HFFc6 (cell line): ENCODE measurements around the gene NEK8. TPM values are rescaled to one million over a fixed set of nuclear protein-coding genes. Genes with fewer than 3 reads are reported as not detected.
A peak's percentile ranks its signal among the peaks of the same experiment; 100 is the strongest.

ENCODE experiments used
- DNase-seq: peaks from one replicate; pipeline ENCODE4 v3.0.0-alpha.2; 2018
- H3K27ac Mint-ChIP-seq: 2 replicates; pipeline ENCODE4 v1.8.0; 2020; ENCODE audit warnings: mild to moderate bottlenecking, mixed read lengths
- H3K27me3 Mint-ChIP-seq: 2 replicates; pipeline ENCODE4 v1.8.0; 2021; ENCODE audit warnings: mild to moderate bottlenecking, moderate library complexity, mixed read lengths; ENCODE audit not compliant: insufficient read depth
- H3K36me3 Mint-ChIP-seq: 2 replicates; pipeline ENCODE4 v1.8.0; 2021; ENCODE audit warnings: low read depth, mixed read lengths
- H3K4me1 Mint-ChIP-seq: 2 replicates; pipeline ENCODE4 v1.8.0; 2020; ENCODE audit warnings: low read depth, mixed read lengths
- H3K4me3 Mint-ChIP-seq: 2 replicates; pipeline ENCODE4 v1.8.0; 2020; ENCODE audit warnings: mild to moderate bottlenecking, moderate library complexity, mixed read lengths
- H3K9me3 Mint-ChIP-seq: 2 replicates; pipeline ENCODE4 v1.8.0; 2020; ENCODE audit warnings: mild to moderate bottlenecking, mixed read lengths
- total RNA-seq, 6 experiments: library from RNA; stranded (reverse); fragmentation: NEBNext Ultra II Directional; extraction: Animal tissue kit (Norgen Biotek cat#: 25700); gene quantifications; 2 replicates in 1 of 6; 3 replicates in 5 of 6; pipeline ENCODE4 v1.2.3, GENCODE V29; 2021
- TF ChIP-seq, protein P1 (sequence below): fragments of 200-600 bp; sonication (generic); IDR thresholded peaks from 2 replicates; pipeline ENCODE4 v1.5.0; 2021; ENCODE audit warnings: antibody characterized with exemption, mild to moderate bottlenecking

Gene NEK8
- total RNA-seq, 6 experiments from 2014 or later: 1.9 to 3.1 (median 2.5) TPM

DNA sequence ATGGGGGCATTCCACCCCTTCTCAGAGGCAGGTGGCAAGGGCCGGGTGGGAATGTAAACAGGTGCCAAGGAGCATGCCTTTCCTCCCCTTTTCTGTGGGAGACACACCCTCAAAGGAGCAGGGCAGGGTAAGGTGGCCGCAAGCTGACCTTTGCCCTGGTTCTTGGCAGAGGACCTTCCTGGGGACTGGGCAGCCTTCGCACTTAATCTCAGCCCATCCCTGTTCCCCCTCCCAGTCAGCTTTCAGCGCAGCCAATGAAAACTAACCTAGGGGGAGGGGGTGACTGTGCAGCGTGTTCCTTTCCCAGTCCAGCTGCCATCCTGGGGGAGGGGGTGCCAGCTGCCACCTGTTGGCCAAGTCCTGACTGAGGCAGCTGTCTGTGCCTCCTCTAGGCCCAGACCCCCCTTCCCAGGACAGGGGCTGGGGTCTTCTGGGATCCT, 18.0 kb downstream of the NEK8 start:
- DNase-seq: no peak
- H3K27me3 Mint-ChIP-seq: peaks cover 20% of the 10 kb centered on the region
- TF ChIP-seq, protein P1, sequence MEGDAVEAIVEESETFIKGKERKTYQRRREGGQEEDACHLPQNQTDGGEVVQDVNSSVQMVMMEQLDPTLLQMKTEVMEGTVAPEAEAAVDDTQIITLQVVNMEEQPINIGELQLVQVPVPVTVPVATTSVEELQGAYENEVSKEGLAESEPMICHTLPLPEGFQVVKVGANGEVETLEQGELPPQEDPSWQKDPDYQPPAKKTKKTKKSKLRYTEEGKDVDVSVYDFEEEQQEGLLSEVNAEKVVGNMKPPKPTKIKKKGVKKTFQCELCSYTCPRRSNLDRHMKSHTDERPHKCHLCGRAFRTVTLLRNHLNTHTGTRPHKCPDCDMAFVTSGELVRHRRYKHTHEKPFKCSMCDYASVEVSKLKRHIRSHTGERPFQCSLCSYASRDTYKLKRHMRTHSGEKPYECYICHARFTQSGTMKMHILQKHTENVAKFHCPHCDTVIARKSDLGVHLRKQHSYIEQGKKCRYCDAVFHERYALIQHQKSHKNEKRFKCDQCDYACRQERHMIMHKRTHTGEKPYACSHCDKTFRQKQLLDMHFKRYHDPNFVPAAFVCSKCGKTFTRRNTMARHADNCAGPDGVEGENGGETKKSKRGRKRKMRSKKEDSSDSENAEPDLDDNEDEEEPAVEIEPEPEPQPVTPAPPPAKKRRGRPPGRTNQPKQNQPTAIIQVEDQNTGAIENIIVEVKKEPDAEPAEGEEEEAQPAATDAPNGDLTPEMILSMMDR: no peak
- H3K4me3 Mint-ChIP-seq: peak overlapping the region; percentile 96
- peaks cover 11% of the 10 kb centered on the region for H3K36me3 Mint-ChIP-seq
- H3K4me1 Mint-ChIP-seq: peaks cover 32% of the 10 kb centered on the region
- peak overlapping the region; percentile 95 for H3K27ac Mint-ChIP-seq
- H3K9me3 Mint-ChIP-seq: no peaks in the 10 kb centered on the region

DNA sequence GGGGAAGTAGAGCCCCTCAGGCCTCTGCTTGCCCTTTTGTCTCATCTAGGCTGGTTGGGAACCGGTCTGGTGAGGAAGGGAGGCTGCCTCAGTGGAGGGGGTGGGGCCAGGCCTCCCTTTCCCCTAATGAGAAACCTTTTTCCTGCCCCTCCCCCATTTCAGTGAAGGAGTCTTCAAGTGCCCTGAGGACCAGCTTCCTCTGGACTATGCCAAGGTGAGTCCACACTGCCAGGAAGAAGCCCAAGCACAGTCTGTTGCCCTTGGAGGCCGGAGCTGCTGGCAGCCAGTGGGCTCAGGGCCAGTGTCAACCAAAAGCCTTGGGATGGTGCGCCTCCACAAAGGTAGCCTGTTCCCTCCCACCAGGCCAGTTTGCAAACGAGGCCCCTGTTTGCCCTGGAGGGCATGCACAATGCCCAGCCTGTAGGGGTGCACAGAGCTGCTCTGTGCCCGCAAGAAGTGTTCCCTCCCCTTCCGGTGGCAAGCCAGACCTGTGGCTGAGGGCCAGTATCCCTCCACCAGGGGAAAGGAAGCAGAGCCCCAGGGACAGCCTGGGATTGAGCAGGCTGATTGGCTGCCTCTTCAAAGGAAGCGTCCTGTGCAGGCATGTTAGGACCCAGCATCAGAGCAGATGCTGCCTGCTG, 18.6 kb downstream of the NEK8 start:
- DNase-seq: no peak
- H3K27me3 Mint-ChIP-seq: peaks cover 26% of the 10 kb centered on the region
- H3K9me3 Mint-ChIP-seq: no peaks in the 10 kb centered on the region
- H3K4me1 Mint-ChIP-seq: peaks cover 32% of the 10 kb centered on the region
- H3K36me3 Mint-ChIP-seq: peaks cover 12% of the 10 kb centered on the region
- no peak overlapping the region; the same call in 1 of the 2 replicates for H3K4me3 Mint-ChIP-seq
- TF ChIP-seq, protein P1: no peak
- no peak overlapping the region for H3K27ac Mint-ChIP-seq

DNA sequence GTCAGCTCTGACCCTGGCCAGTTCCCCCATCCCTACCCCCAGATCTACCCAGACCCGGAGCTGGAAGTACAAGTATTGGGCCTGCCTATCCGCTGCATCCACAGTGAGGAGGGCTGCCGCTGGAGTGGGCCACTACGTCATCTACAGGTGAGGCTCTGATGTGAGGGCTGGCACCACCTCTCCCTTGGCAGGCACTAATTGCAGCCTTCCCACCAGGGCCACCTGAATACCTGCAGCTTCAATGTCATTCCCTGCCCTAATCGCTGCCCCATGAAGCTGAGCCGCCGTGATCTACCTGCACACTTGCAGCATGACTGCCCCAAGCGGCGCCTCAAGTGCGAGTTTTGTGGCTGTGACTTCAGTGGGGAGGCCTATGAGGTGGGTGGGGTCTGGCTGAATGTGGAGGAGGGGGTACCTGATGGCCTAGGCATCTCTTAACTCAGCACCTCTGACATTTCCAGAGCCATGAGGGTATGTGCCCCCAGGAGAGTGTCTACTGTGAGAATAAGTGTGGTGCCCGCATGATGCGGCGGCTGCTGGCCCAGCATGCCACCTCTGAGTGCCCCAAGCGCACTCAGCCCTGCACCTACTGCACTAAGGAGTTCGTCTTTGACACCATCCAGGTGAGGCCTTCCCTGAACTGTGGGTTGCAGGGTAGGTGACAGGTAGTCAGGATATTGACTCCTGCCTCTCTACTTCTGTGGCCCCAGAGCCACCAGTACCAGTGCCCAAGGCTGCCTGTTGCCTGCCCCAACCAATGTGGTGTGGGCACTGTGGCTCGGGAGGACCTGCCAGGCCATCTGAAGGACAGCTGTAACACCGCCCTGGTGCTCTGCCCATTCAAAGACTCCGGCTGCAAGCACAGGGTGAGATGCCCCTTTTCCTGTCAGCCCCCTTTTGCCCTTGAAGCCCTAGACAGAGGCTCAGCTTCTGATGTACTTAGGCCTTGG, 19.5 kb downstream of the NEK8 start:
- Mint-ChIP-seq H3K27ac (peak overlapping the region; percentile 51), H3K36me3 (peaks cover 15% of the 10 kb centered on the region), H3K27me3 (peaks cover 32% of the 10 kb centered on the region), H3K4me3 (no peak overlapping the region), H3K9me3 (no peaks in the 10 kb centered on the region), H3K4me1 (peaks cover 29% of the 10 kb centered on the region)
- DNase-seq: no peak
- TF ChIP-seq, protein P1: no peak

DNA sequence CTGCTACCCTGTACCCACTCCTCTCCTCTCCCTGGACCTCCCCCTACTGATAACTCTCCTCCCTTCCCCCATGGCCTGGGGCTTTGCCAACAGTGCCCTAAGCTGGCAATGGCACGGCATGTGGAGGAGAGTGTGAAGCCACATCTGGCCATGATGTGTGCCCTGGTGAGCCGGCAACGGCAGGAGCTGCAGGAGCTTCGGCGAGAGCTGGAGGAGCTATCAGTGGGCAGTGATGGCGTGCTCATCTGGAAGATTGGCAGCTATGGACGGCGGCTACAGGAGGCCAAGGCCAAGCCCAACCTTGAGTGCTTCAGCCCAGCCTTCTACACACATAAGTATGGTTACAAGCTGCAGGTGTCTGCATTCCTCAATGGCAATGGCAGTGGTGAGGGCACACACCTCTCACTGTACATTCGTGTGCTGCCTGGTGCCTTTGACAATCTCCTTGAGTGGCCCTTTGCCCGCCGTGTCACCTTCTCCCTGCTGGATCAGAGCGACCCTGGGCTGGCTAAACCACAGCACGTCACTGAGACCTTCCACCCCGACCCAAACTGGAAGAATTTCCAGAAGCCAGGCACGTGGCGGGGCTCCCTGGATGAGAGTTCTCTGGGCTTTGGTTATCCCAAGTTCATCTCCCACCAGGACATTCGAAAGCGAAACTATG, 20.4 kb downstream of the NEK8 start:
- TF ChIP-seq, protein P1: no peak
- Mint-ChIP-seq H3K36me3 (peaks cover 15% of the 10 kb centered on the region), H3K9me3 (no peaks in the 10 kb centered on the region), H3K27ac (peak overlapping the region; percentile 51), H3K4me3 (no peak overlapping the region; the same call in 1 of the 2 replicates), H3K4me1 (peaks cover 27% of the 10 kb centered on the region), H3K27me3 (peaks cover 32% of the 10 kb centered on the region)
- DNase-seq: no peak

DNA sequence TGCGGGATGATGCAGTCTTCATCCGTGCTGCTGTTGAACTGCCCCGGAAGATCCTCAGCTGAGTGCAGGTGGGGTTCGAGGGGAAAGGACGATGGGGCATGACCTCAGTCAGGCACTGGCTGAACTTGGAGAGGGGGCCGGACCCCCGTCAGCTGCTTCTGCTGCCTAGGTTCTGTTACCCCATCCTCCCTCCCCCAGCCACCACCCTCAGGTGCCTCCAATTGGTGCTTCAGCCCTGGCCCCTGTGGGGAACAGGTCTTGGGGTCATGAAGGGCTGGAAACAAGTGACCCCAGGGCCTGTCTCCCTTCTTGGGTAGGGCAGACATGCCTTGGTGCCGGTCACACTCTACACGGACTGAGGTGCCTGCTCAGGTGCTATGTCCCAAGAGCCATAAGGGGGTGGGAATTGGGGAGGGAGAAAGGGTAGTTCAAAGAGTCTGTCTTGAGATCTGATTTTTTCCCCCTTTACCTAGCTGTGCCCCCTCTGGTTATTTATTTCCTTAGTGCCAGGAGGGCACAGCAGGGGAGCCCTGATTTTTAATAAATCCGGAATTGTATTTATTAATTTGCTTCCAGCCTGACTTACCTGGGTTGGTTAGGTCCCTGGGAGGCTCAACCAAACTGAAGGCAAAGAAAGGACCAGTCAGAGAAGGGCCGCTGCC, 21.1 kb downstream of the NEK8 start:
- H3K36me3 Mint-ChIP-seq: peaks cover 15% of the 10 kb centered on the region
- H3K4me1 Mint-ChIP-seq: peaks cover 27% of the 10 kb centered on the region
- peaks cover 33% of the 10 kb centered on the region for H3K27me3 Mint-ChIP-seq
- H3K9me3 Mint-ChIP-seq: no peaks in the 10 kb centered on the region
- DNase-seq: no peak
- no peak overlapping the region for H3K4me3 Mint-ChIP-seq
- H3K27ac Mint-ChIP-seq: peak overlapping the region; percentile 51; the same call in 1 of the 2 replicates
- TF ChIP-seq, protein P1: no peak
